Skeletal muscle satellite cell (primary cell): ENCODE data around the gene CD81.
A peak's percentile ranks its signal among the peaks of the same experiment; 100 is the strongest.

ENCODE experiments used
- H3K27me3 ChIP-seq: 2 replicates; pipeline ENCODE4 v1.7.0; 2013; ENCODE audit warnings: low read length; ENCODE audit not compliant: control insufficient read depth, insufficient read depth
- H3K36me3 ChIP-seq: 2 replicates; pipeline ENCODE4 v1.7.0; 2013; ENCODE audit warnings: mild to moderate bottlenecking, control low read depth, low read length; ENCODE audit not compliant: insufficient read depth
- H3K4me1 ChIP-seq: 2 replicates; pipeline ENCODE4 v1.7.0; 2013; ENCODE audit warnings: low read length; ENCODE audit not compliant: control insufficient read depth, insufficient read depth
- H3K4me2 ChIP-seq: 2 replicates; pipeline ENCODE4 v1.7.0; 2013; ENCODE audit warnings: mild to moderate bottlenecking, low read length
- H3K4me3 ChIP-seq: 2 replicates; pipeline ENCODE4 v1.7.0; 2013; ENCODE audit warnings: low read length
- H3K9ac ChIP-seq: 2 replicates; pipeline ENCODE4 v1.7.0; 2013; ENCODE audit warnings: mild to moderate bottlenecking, low read depth, low read length, moderate library complexity
- H3K9me3 ChIP-seq: replicated peaks from 2 replicates; pipeline ENCODE4 v1.7.0; 2013; ENCODE audit warnings: mild to moderate bottlenecking, control low read depth, low read length

Gene CD81

DNA sequence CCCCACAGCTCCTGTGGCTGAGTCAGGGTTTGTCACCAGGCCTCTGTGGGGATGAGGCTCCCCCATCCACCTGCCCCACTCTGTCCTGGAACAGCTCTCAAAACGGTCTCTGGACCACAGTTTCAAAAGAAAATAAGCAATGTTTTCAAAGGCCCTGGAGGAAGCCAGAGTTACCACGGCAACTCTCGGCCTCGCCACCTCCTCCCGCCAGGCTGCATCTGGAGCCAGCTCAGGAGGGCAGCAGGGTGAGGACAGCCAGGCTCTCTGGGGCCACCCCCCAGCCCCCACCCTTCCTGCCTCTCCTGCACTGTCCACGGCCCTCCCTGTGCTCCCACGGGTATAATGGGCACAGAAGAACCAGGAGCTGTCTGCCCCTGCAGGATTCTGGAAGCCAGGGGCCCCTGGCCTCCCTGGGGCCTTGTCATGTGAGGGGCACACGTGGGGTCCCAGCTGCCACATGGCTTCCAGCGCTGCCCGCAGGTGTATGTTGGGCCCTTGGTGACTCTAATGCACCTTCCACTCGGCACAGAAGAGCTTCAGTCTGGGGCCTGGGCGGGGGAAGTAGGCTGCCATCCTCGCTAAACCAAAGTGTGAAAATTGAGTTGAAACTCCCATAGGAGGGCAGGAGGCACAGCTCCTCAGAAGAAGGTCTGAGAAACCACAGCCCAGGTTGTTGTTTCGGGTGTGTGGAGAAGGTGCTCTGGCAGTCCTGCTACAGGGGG is 10.3 kb downstream of the CD81 start:
- Histone ChIP-seq H3K4me2 (peak overlapping the region; percentile 56), H3K9me3 (no peaks in the 10 kb centered on the region), H3K36me3 (peaks cover 30% of the 10 kb centered on the region), H3K27me3 (no peaks in the 10 kb centered on the region), H3K9ac (peak overlapping the region; percentile 69), H3K4me3 (peak overlapping the region; percentile 44), H3K4me1 (peaks cover 76% of the 10 kb centered on the region)

DNA sequence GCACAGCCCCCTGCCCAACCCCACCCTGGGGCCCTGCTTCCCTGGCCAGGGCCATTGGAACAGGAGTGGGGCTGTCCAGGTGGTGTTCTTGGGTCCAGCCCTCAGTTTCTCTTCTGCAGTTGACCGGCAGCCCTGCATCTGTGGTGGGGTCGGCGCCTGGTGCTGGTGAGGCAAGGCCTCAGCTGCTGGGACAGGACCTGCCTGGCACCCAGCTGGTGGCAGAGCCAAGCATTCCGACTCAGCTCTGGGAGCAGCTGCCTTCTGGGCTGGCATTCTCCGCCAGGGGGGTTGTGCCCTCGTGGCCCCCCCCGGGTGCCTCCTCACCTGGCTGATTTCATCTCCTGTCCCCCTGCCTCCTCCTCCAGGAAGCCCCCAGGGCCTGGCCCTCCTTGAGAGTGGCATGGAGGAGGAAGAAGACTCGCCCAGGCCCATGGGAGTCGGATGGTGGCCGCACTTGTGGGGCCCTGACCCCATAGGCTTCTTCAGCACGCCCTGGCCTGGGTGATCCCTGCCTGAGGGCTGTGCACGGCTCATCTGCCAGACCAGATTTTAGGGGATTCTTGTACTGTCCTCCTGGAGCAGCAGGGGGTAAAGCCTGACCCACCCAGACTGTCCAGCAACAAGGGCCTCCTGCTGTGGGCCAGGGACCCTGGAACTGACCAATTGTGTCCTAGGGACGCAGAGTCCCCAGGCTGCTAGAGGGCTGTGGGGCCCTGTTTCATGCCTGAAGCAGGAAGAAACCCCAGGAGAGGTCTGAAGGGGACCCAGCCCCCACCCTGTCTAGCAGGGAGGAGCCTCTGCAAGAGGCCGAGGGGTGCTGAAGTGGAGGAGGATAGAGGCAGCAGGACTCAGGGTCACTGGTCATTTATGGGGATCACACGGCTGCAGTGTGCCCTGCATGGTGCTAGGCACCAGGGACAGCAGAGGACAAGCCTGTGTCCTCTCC is 11.6 kb downstream of the CD81 start:
- Histone ChIP-seq H3K4me2 (no peak overlapping the region), H3K4me3 (no peak overlapping the region), H3K4me1 (peaks cover 63% of the 10 kb centered on the region), H3K36me3 (peaks cover 30% of the 10 kb centered on the region), H3K9ac (peak overlapping the region; percentile 69), H3K27me3 (no peaks in the 10 kb centered on the region), H3K9me3 (no peaks in the 10 kb centered on the region)

DNA sequence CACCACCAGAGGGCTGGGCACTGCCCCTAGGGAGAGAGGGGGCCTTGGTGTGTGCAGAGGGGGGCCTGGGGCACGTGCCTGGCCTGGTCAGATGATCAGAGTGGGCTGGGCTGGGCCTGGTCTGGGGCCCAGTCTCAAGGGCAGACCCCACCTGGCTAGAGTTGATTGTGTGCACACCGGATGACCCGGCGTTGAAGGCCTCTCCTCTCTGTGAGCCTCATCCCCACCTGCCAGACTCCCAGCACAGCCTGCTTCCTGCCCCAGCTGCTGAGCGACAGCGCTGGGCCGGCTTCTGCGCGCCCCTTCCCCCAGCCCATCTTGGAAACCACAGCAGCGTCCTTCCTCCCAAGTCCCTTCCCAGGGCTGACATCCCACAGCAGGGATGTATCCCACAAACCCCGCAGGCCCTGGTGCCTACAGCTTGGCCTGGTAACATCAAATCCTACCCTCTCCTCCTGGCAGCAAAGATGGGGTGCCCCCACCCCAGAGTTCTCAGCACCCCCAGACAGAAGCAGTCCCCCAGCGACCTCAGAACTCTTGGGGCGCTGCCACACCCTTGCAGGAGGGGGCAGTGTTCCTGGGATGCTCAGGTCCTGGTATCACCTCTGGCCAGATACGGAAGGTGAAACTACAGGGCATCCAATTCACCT is 12.4 kb downstream of the CD81 start:
- no peaks in the 10 kb centered on the region for H3K27me3 ChIP-seq
- H3K9me3 ChIP-seq: no peaks in the 10 kb centered on the region
- no peak overlapping the region for H3K4me3 ChIP-seq
- H3K4me2 ChIP-seq: no peak overlapping the region
- peak overlapping the region; percentile 27 for H3K9ac ChIP-seq
- H3K4me1 ChIP-seq: peaks cover 59% of the 10 kb centered on the region
- H3K36me3 ChIP-seq: peaks cover 38% of the 10 kb centered on the region

DNA sequence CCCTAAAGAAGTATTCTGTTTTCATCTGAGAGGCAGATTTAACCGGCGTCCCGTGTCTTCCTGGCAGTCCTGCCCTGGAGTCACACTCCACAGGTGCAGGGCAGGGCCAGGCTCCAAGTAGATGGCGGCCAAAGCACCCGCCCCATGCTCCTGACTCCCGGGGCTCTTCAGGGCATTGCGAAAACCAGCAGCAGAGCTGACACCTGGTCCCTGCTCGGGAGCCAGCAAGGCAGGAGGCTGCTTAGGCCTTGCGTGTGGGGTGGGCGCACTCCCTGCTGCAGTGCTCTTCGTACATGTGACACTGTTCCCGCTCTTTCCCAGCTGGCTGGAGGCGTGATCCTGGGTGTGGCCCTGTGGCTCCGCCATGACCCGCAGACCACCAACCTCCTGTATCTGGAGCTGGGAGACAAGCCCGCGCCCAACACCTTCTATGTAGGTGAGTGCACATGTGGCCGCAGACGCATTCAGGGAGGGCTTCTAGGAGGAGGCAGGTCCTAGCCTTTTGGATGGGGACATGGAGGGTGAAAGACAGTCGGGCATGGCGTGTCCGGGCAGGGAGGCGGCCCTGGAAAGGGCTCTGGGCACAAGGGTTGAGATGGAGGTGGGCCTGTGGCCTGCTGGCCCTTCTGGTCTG is 13.1 kb downstream of the CD81 start:
- Histone ChIP-seq H3K27me3 (no peaks in the 10 kb centered on the region), H3K9ac (peak overlapping the region; percentile 46), H3K4me2 (peak overlapping the region; percentile 31), H3K36me3 (peaks cover 37% of the 10 kb centered on the region), H3K4me1 (peaks cover 57% of the 10 kb centered on the region), H3K9me3 (no peaks in the 10 kb centered on the region), H3K4me3 (peak overlapping the region; percentile 22)

DNA sequence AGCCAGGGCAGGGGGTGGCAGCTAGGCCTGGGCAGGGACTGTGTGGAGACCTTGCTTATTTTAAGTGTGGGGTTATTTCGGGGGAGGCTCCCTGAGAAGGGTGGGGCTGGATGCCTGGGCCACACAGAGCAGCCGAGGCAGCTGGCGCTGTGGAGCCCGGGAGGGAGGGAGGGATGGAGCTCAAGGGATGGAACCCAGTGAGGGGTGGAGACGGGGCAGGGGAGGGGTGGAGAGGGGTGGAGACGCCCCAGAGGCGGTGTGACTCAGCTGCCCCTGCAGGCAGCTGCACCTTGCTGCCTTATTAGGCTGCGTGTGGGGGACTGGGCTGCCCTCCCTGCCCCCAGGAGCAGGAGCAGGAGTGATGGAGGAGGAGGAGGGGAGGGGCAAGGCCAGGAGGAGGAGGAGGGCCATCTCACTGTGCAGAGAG is 13.6 kb downstream of the CD81 start:
- Histone ChIP-seq H3K4me1 (peaks cover 55% of the 10 kb centered on the region), H3K9me3 (no peaks in the 10 kb centered on the region), H3K4me2 (peak overlapping the region; percentile 31), H3K9ac (peak overlapping the region; percentile 46), H3K27me3 (no peaks in the 10 kb centered on the region), H3K36me3 (peaks cover 39% of the 10 kb centered on the region), H3K4me3 (peak overlapping the region; percentile 22)

DNA sequence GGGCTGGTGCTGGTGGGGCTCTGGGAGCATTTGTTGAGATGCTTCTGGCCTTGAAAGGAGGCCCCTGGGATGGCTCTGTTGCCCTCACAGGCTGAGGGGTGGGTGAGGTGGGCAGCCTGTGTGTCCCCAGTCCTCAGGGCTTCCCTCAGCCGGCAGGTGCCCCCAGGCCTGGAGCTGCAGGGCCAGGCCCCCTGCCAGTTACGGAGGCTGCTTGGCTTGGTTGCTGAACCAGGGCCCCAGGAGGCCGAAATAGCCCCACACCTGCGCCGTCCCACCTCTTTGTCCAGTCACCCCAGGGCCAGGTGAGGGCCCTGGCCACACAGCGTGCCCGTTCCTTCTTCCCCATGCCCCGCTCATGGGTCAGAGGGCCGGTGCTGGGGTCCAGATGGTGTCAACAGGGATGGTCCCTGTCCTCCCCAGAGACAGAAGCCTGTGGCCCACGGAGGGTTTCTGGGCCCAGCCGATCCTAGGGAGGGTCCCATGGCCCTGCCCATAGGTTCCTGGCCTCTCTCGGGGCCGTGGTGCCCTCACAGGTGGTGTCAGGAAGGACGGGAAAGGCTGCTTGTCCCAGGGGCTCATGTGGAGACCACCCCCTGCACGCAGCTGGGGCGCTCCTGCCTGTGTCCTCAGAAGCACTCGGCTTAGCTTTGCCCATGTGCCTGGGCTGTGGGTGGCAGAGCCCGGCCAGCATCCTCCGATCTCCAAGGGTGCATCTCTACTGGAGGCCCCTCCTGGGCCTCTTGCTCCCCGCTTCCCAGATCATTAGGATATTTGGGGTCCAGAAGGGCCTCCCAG is 14.3 kb downstream of the CD81 start:
- H3K36me3 ChIP-seq: peaks cover 43% of the 10 kb centered on the region
- peaks cover 49% of the 10 kb centered on the region for H3K4me1 ChIP-seq
- peak overlapping the region; percentile 30 for H3K4me2 ChIP-seq
- no peak overlapping the region for H3K9ac ChIP-seq
- H3K27me3 ChIP-seq: no peaks in the 10 kb centered on the region
- no peak overlapping the region for H3K4me3 ChIP-seq
- no peaks in the 10 kb centered on the region for H3K9me3 ChIP-seq

DNA sequence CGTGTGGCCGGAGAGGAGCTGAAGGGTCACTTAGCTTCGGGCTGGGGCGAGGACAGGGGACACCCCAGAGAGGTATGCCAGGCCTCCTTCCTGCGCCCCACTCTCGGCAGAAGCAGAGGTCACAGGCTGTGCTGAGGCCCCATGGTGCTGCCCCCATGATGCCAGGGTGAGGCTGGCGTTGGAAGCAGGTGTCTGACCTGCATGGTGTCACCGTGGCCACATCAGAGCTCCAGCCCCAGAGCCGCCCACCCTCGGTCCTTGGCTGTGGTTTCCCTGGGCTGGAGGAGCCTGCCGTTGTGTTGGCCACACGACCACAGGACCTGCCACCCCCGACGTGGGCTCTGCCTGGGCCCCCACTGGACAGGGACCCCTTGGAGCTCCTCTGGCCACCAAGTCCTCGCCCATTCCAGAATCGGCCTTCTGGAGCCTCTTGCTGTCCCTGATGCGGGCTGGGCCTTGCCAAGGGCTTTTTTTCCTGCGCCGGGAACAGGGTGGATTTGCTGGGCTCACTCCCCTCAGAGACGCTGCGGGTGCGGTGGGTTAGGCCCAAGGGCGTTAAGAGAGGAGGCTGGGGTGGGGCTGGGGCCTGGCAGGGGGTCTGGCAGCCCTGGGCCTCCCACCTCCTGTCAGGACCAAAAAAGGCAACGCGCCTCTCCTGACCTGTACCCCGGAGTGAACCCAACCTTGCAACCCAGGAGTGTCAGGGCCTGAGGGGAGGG is 15.3 kb downstream of the CD81 start:
- Histone ChIP-seq H3K4me1 (peaks cover 39% of the 10 kb centered on the region), H3K27me3 (no peaks in the 10 kb centered on the region), H3K9ac (no peak overlapping the region), H3K4me2 (no peak overlapping the region), H3K36me3 (peaks cover 52% of the 10 kb centered on the region), H3K4me3 (no peak overlapping the region), H3K9me3 (no peaks in the 10 kb centered on the region)

DNA sequence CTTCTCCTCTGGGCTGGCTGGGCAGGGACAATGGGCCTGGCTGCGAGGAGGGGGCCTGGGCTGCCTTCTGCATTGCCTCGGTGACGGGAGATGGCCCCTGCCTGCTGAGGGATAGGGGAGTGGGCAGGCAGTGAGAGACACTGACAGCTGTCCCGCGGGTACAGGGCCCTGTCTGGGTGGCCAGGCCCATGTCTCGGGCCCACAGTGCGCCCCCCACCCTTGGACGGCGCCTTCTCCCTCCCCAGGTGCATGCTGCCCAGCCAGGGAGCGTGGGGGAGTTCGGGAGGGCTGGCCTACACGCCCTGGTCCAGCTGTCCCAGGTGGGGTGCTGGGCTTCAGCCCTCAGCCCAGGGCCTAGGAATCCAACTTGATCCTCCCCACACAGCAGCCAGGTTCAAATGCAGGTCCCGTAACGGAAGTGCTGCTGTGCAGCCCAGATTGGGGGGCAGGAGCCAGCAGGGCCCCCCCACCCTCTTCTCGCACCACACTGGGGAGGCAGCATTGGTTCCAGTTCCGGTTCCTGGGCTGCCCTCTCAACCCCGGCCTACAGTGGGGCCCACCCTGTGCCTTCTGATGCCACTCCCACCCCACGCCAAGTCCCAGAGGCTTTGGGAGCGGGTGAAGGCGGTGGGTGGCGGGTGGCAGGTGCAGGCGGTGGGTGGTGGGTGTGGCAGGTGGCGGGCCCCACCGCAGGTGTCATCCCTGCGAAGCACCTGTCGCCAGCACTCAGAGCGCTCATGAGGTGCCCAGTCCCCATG is 16.2 kb downstream of the CD81 start:
- H3K9ac ChIP-seq: no peak overlapping the region
- H3K36me3 ChIP-seq: peaks cover 60% of the 10 kb centered on the region
- H3K4me3 ChIP-seq: no peak overlapping the region
- H3K4me2 ChIP-seq: no peak overlapping the region
- no peaks in the 10 kb centered on the region for H3K9me3 ChIP-seq
- H3K4me1 ChIP-seq: peaks cover 30% of the 10 kb centered on the region
- H3K27me3 ChIP-seq: no peaks in the 10 kb centered on the region

DNA sequence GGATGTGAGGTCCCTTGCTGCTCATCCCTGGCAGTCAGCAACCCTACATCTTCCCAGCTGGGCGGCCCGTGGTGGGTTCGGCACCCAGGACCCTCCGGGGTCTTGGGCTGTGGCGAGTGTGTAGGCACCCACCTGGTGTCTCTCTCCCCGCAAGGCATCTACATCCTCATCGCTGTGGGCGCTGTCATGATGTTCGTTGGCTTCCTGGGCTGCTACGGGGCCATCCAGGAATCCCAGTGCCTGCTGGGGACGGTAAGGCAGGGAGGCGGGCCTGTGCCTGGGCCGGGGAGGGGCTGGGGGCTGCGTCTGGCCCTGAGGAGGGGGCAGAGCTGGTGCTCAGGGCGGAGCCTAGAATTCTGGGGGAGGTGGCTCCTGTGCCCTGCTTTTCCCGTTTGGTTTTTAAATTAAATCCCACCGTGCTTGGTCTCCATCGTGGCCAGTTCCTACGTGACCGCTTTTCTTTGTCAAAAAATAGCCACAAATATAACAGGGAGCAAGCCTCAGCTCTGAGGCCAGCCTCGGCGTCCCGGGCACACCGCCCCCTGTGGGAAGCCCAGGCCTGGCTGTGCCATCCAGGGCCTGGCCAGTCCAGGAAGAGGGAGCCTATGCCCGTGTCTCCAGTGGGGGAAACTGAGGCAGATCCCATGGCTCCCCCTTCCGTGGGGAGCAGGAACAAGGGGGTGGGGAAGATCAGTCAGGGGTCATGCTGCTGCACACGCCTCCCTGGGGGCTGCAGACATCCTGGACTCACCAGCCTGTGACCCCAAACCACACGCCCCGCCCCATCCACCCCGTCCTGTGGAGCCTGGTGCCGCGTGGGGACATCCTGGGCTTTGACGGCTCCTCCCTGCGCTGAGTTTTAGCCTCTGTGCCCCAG is 17.1 kb downstream of the CD81 start:
- Histone ChIP-seq H3K36me3 (peaks cover 63% of the 10 kb centered on the region), H3K9ac (no peak overlapping the region), H3K4me1 (peaks cover 30% of the 10 kb centered on the region), H3K4me2 (no peak overlapping the region), H3K27me3 (no peaks in the 10 kb centered on the region), H3K9me3 (no peaks in the 10 kb centered on the region), H3K4me3 (no peak overlapping the region)
